Thyroid gland (tissue), 4 donors: Measurements from ENCODE around the gene DNAH1. TPM values are rescaled to one million over a fixed set of nuclear protein-coding genes. Genes with fewer than 3 reads are reported as not detected.
A peak's percentile ranks its signal among the peaks of the same experiment; 100 is the strongest.

Source experiments
- DNase-seq, 2 donors: peaks; one replicate each; pipeline ENCODE4 v3.0.0-alpha.2; 2019
- H3K27ac ChIP-seq, 3 donors: fragments of 200-600 bp; sonication (generic); 1 replicate in 2 of 3; 2 replicates in 1 of 3; pipeline ENCODE4 v1.5.1; 2016 to 2019; ENCODE audit warnings: mild to moderate bottlenecking in 1 of 3, moderate library complexity in 1 of 3
- H3K27me3 ChIP-seq: fragments of 200-600 bp; sonication (generic); one replicate; pipeline ENCODE4 v1.5.1; 2019
- H3K36me3 ChIP-seq, 2 donors: fragments of 200-600 bp; sonication (generic); one replicate each; pipeline ENCODE4 v1.5.1; 2016 to 2019
- H3K4me1 ChIP-seq, 2 donors: fragments of 200-600 bp; sonication (generic); one replicate each; pipeline ENCODE4 v1.5.1; 2017 to 2019
- H3K4me3 ChIP-seq, 3 donors: fragments of 200-600 bp; sonication (generic); replicated peaks in 1 of 3; 1 replicate in 2 of 3; 2 replicates in 1 of 3; pipeline ENCODE4 v1.5.1; 2016; ENCODE audit warnings: mild to moderate bottlenecking in 1 of 3
- H3K9me3 ChIP-seq: fragments of 200-600 bp; sonication (generic); one replicate; pipeline ENCODE4 v1.5.1; 2017
- POLR2A ChIP-seq, 2 donors: fragments of 450-650 bp; IDR thresholded peaks; one replicate each; pipeline ENCODE4 v1.6.1; 2017; ENCODE audit warnings: antibody characterized with exemption in 2 of 2, mild to moderate bottlenecking in 2 of 2, moderate library complexity in 1 of 2
- WGBS, 2 donors: methylation state at CpG; one replicate each; pipeline ENCODE4 v1.1.5; 2017; 5-methylcytosine and 5-hydroxymethylcytosine counted together
- intact Hi-C: fragments of 100-400 bp; cut with DNase I; formaldehyde crosslinking; loops from one replicate; pipeline ENCODE4 v1.15.1; 2023
- total RNA-seq, 4 donors: library from RNA; depleted of rRNA; stranded (reverse); fragments of >200 nt; gene quantifications; one replicate each; pipeline ENCODE4 v1.2.3, GENCODE V29; 2016
- TF ChIP-seq, protein P1 (sequence below), 6 experiments: fragments of 200-600 bp in 3 of 6; fragments of 450-650 bp in 3 of 6; sonication (generic) in 3 of 6; IDR thresholded peaks; one replicate each; pipeline ENCODE4 v1.5.1; 2016 to 2019; ENCODE audit warnings: antibody characterized with exemption in 6 of 6, mild to moderate bottlenecking in 2 of 6, inconsistent platforms in 1 of 6, moderate library complexity in 1 of 6

DNAH1 gene
- total RNA-seq, 4 donors from 2014 or later = 4.6 to 14.2 (median 7.5) TPM

DNA sequence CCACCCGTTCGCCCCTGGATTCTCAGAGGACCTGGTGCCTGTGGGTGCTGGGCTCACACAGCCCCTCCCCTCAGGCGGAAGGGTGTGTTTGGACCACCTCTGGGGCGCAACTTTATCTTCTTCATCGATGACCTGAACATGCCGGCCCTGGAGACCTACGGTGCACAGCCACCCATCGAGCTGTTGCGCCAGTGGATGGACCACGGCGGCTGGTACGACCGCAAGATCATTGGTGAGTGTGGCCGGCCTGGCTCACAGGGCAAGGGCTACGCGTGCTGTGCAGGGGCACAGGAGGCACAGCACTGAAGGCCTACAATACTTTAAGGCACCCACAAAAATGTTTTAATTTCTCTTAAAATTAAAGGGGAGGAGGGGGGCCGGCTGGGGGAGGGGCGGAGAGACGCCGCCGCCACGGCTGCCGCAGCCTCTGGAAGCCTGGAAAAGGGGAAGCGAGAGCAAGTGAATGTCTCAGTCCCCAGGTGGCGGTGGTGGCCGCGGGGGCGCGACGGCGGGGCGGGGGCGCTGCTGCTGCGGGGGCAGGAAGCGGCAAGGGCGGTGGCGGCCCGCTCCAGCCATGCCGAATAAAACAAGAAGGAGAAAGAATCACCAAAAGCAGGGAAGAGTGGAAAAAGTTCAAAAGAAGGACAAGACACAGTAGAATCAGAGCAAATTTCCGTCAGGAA lies 56.8 kb downstream of the DNAH1 start:
- no peak overlapping the region for H3K27ac ChIP-seq
- DNase-seq = peak in 1 of 2 donors; percentile 15
- H3K4me1 ChIP-seq = no peaks in the 10 kb centered on the region
- WGBS, 2 donors = 39 to 47% methylated on average over 29 to 40 of the region's 40 CpGs
- no peaks in the 10 kb centered on the region for H3K27me3 ChIP-seq
- intact Hi-C loops = no loop called here
- H3K36me3 ChIP-seq = peaks cover 0 to 4% of the 10 kb centered on the region in 2 donors
- TF ChIP-seq POLR2A (IDR thresholded peaks at IDR 0.05) = no peak
- TF ChIP-seq, protein P1, sequence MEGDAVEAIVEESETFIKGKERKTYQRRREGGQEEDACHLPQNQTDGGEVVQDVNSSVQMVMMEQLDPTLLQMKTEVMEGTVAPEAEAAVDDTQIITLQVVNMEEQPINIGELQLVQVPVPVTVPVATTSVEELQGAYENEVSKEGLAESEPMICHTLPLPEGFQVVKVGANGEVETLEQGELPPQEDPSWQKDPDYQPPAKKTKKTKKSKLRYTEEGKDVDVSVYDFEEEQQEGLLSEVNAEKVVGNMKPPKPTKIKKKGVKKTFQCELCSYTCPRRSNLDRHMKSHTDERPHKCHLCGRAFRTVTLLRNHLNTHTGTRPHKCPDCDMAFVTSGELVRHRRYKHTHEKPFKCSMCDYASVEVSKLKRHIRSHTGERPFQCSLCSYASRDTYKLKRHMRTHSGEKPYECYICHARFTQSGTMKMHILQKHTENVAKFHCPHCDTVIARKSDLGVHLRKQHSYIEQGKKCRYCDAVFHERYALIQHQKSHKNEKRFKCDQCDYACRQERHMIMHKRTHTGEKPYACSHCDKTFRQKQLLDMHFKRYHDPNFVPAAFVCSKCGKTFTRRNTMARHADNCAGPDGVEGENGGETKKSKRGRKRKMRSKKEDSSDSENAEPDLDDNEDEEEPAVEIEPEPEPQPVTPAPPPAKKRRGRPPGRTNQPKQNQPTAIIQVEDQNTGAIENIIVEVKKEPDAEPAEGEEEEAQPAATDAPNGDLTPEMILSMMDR (IDR thresholded peaks at IDR 0.05) = no peak
- no peaks in the 10 kb centered on the region for H3K9me3 ChIP-seq
- H3K4me3 ChIP-seq = no peak overlapping the region

- intact Hi-C loops = no loop called here
- H3K4me3 ChIP-seq = no peak overlapping the region
Measured at GRCh38 chr3:52373676-52374075, 57.6 kb downstream of the DNAH1 start.

GRCh38 chr3:52374173-52374572 lies 58.1 kb downstream of the DNAH1 start:
- no peak overlapping the region for H3K27ac ChIP-seq
- peaks cover 0 to 4% of the 10 kb centered on the region in 2 donors for H3K36me3 ChIP-seq
- WGBS, 2 donors = 92 to 97% methylated on average over 2 of the region's 2 CpGs
- DNase-seq = no peak
- no peaks in the 10 kb centered on the region for H3K27me3 ChIP-seq
- TF ChIP-seq, protein P1 (IDR thresholded peaks at IDR 0.05) = no peak
- TF ChIP-seq POLR2A (IDR thresholded peaks at IDR 0.05) = no peak
- no peaks in the 10 kb centered on the region for H3K4me1 ChIP-seq
- no peaks in the 10 kb centered on the region for H3K9me3 ChIP-seq
- H3K4me3 ChIP-seq = no peak overlapping the region
- intact Hi-C loops = no loop called here

More at GRCh38 chr3:52373676-52374075, 57.6 kb downstream of the DNAH1 start:
- Histone ChIP-seq H3K9me3 (no peaks in the 10 kb centered on the region), H3K36me3 (peaks cover 0 to 4% of the 10 kb centered on the region in 2 donors), H3K4me1 (no peaks in the 10 kb centered on the region), H3K27me3 (no peaks in the 10 kb centered on the region), H3K27ac (no peak overlapping the region)
- DNase-seq = no peak
- WGBS, 2 donors = 76 to 81% methylated on average over 6 of the region's 6 CpGs
- TF ChIP-seq POLR2A (IDR thresholded peaks at IDR 0.05) = no peak
- TF ChIP-seq, protein P1 (IDR thresholded peaks at IDR 0.05) = no peak

GRCh38 chr3:52379610-52380009 lies 63.5 kb downstream of the DNAH1 start:
- no peaks in the 10 kb centered on the region for H3K9me3 ChIP-seq
- WGBS, 2 donors = 68 to 70% methylated on average over 10 of the region's 10 CpGs
- TF ChIP-seq, protein P1 (IDR thresholded peaks at IDR 0.05) = no peak
- H3K4me1 ChIP-seq = no peaks in the 10 kb centered on the region
- no peak overlapping the region for H3K4me3 ChIP-seq
- H3K36me3 ChIP-seq = peaks cover 0 to 4% of the 10 kb centered on the region in 2 donors
- H3K27ac ChIP-seq = no peak overlapping the region
- H3K27me3 ChIP-seq = no peaks in the 10 kb centered on the region
- DNase-seq = no peak
- intact Hi-C loops = no loop called here

DNA sequence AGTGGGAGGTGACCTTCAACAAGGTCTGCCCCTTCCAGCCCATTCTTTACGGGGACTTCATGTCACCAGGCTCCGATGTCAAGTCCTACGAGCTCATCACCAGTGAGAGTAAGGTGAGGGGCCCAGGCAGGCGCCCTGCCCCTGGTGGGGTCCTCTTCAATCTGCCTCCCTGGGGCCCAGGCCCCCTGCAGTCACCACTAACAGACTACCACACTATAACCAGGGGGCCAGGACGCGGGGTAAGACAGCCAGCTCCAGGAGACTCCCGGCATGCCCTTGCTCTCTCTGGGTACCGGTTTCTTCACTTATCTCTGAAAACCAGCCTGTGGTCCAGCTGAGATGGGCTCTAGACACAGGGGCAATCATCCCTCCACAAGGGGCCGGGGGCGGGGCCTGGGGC lies 63.9 kb downstream of the DNAH1 start:
- TF ChIP-seq, protein P1 (IDR thresholded peaks at IDR 0.05) = no peak
- TF ChIP-seq POLR2A (IDR thresholded peaks at IDR 0.05) = no peak
- Histone ChIP-seq H3K9me3 (no peaks in the 10 kb centered on the region), H3K4me3 (no peak overlapping the region), H3K36me3 (peaks cover 0 to 4% of the 10 kb centered on the region in 2 donors), H3K27me3 (no peaks in the 10 kb centered on the region), H3K27ac (no peak overlapping the region), H3K4me1 (no peaks in the 10 kb centered on the region)
- no peak for DNase-seq
- 81 to 85% methylated on average over 8 of the region's 10 CpGs for WGBS, 2 donors
- intact Hi-C loops = no loop called here
